Uterus (tissue), 4 donors: ENCODE data around the gene CUL4A. TPM values are rescaled to one million over a fixed set of nuclear protein-coding genes. Genes with fewer than 3 reads are reported as not detected.

Experiments used
- DNase-seq, 2 donors: peaks; one replicate each; pipeline ENCODE4 v3.0.0-alpha.2; 2019 to 2020
- H3K27ac ChIP-seq, 2 donors: fragments of 200-600 bp; sonication (generic); 1 replicate in 1 of 2; 2 replicates in 1 of 2; pipeline ENCODE4 v1.5.1; 2016 to 2018
- H3K27me3 ChIP-seq, 2 donors: fragments of 200-600 bp; sonication (generic); one replicate each; pipeline ENCODE4 v1.5.1; 2018 to 2019; ENCODE audit warnings: control low read depth in 1 of 2
- H3K36me3 ChIP-seq, 2 donors: fragments of 200-600 bp; sonication (generic); one replicate each; pipeline ENCODE4 v1.5.1; 2019; ENCODE audit warnings: control low read depth in 1 of 2
- H3K4me1 ChIP-seq, 2 donors: fragments of 200-600 bp; sonication (generic); one replicate each; pipeline ENCODE4 v1.5.1; 2018 to 2019; ENCODE audit warnings: control low read depth in 1 of 2
- H3K4me3 ChIP-seq, 2 donors: fragments of 200-600 bp; sonication (generic); 1 replicate in 1 of 2; 2 replicates in 1 of 2; pipeline ENCODE4 v1.5.1; 2018 to 2019; ENCODE audit warnings: mild to moderate bottlenecking in 1 of 2
- H3K9me3 ChIP-seq, 2 donors: fragments of 200-600 bp; sonication (generic); one replicate each; pipeline ENCODE4 v1.5.1; 2019; ENCODE audit warnings: control low read depth in 1 of 2
- CTCF ChIP-seq, 4 experiments: fragments of 200-600 bp in 2 of 4; fragments of 450-650 bp in 2 of 4; sonication (generic) in 2 of 4; IDR thresholded peaks; one replicate each; pipeline ENCODE4 v1.5.1; 2016 to 2019; ENCODE audit warnings: antibody characterized with exemption in 4 of 4, mild to moderate bottlenecking in 2 of 4, moderate library complexity in 1 of 4
- POLR2A ChIP-seq, 2 donors: fragments of 450-650 bp; IDR thresholded peaks; one replicate each; pipeline ENCODE4 v1.6.1; 2016; ENCODE audit warnings: antibody characterized with exemption in 2 of 2, mild to moderate bottlenecking in 1 of 2, moderate library complexity in 1 of 2
- intact Hi-C: fragments of 100-400 bp; cut with DNase I; formaldehyde crosslinking; loops from one replicate; pipeline ENCODE4 v1.15.1; 2023; ENCODE audit warnings: low total_unique reads
- total RNA-seq, 4 donors: library from RNA; depleted of rRNA in 3 of 4; stranded (reverse); fragments of >200 nt in 3 of 4; gene quantifications; one replicate each; pipeline versions ENCODE4 v1.1.0 to v1.2.4, GENCODE V29; 2014 to 2023
- donor health status: DM: yes; HTN: yes; CAD: no.

CUL4A gene
- total RNA-seq, 4 donors from 2014 or later = 34.3 to 110 (median 66.1) TPM

GRCh38 chr13:113272701-113273181 is 63.3 kb downstream of the CUL4A start:
- Histone ChIP-seq H3K36me3 (no peaks in the 10 kb centered on the region), H3K27me3 (no peaks in the 10 kb centered on the region), H3K27ac (no peak overlapping the region), H3K9me3 (no peaks in the 10 kb centered on the region), H3K4me3 (no peak overlapping the region), H3K4me1 (no peaks in the 10 kb centered on the region)
- intact Hi-C loops = no loop called here
- DNase-seq = no peak
- TF ChIP-seq POLR2A (IDR thresholded peaks at IDR 0.05) = no peak
- TF ChIP-seq CTCF (IDR thresholded peaks at IDR 0.05) = no peak

GRCh38 chr13:113273321-113273720 is 63.9 kb downstream of the CUL4A start:
- H3K27me3 ChIP-seq = no peaks in the 10 kb centered on the region
- H3K36me3 ChIP-seq = no peaks in the 10 kb centered on the region
- no peaks in the 10 kb centered on the region for H3K9me3 ChIP-seq
- no peaks in the 10 kb centered on the region for H3K4me1 ChIP-seq
- intact Hi-C loops = no loop called here
- H3K4me3 ChIP-seq = no peak overlapping the region
- no peak overlapping the region for H3K27ac ChIP-seq
- no peak for TF ChIP-seq CTCF (IDR thresholded peaks at IDR 0.05)
- no peak for TF ChIP-seq POLR2A (IDR thresholded peaks at IDR 0.05)
- DNase-seq = no peak

GRCh38 chr13:113273851-113274590 is 64.6 kb downstream of the CUL4A start:
- Histone ChIP-seq H3K4me3 (no peak overlapping the region), H3K36me3 (no peaks in the 10 kb centered on the region), H3K27ac (no peak overlapping the region), H3K27me3 (no peaks in the 10 kb centered on the region), H3K9me3 (no peaks in the 10 kb centered on the region), H3K4me1 (no peaks in the 10 kb centered on the region)
- intact Hi-C loops = no loop called here
- TF ChIP-seq POLR2A (IDR thresholded peaks at IDR 0.05) (no peak), CTCF (IDR thresholded peaks at IDR 0.05) (no peak)
- no peak for DNase-seq

GRCh38 chr13:113274721-113275120 is 65.3 kb downstream of the CUL4A start:
- intact Hi-C loops = no loop called here
- TF ChIP-seq POLR2A (IDR thresholded peaks at IDR 0.05) = no peak
- no peak for TF ChIP-seq CTCF (IDR thresholded peaks at IDR 0.05)

GRCh38 chr13:113275387-113275786 is 66.0 kb downstream of the CUL4A start:
- no peaks in the 10 kb centered on the region for H3K4me1 ChIP-seq
- intact Hi-C loops = no loop called here
- H3K27me3 ChIP-seq = no peaks in the 10 kb centered on the region
- H3K36me3 ChIP-seq = no peaks in the 10 kb centered on the region
- TF ChIP-seq CTCF (IDR thresholded peaks at IDR 0.05) (peak; percentile 34 to 49 (median 42)), POLR2A (IDR thresholded peaks at IDR 0.05) (no peak)
- H3K4me3 ChIP-seq = no peak overlapping the region
- no peaks in the 10 kb centered on the region for H3K9me3 ChIP-seq
- DNase-seq = peak in 1 of 2 donors; percentile 25
- H3K27ac ChIP-seq = no peak overlapping the region

More at GRCh38 chr13:113274721-113275120, 65.3 kb downstream of the CUL4A start:
- no peak for DNase-seq
- Histone ChIP-seq H3K27ac (no peak overlapping the region), H3K9me3 (no peaks in the 10 kb centered on the region), H3K4me3 (no peak overlapping the region), H3K36me3 (no peaks in the 10 kb centered on the region), H3K27me3 (no peaks in the 10 kb centered on the region), H3K4me1 (no peaks in the 10 kb centered on the region)
